HEK293 (cell line): ENCODE results near the gene PRRC2B.

Source experiments
- CTCF ChIA-PET: fragments of 350-600 bp; formaldehyde crosslinking; extraction: SDS; loops from one replicate; lab custom pipeline; 2021; ENCODE audit warnings: antibody characterized with exemption; lab: Yijun Ruan, JAX
- POLR2A ChIA-PET: fragments of 300-600 bp; formaldehyde crosslinking; extraction: SDS; loops from one replicate; lab custom pipeline; 2020; ENCODE audit warnings: antibody characterized with exemption, inconsistent platforms; lab: Yijun Ruan, JAX
- H3K27ac ChIP-seq: fragments of 200-500 bp; sonication (Bioruptor generic); 2 replicates; pipeline ENCODE4 v1.5.1; 2014; ENCODE audit warnings: low read depth, low read length, control low read depth, inconsistent platforms; ENCODE audit errors: extremely low read depth
- H3K36me3 ChIP-seq, 2 experiments: fragments of 200-500 bp in 1 of 2; sonication (Bioruptor generic) in 1 of 2; 1 replicate in 1 of 2; 2 replicates in 1 of 2; pipeline ENCODE4 v1.5.1; 2014 to 2017; ENCODE audit warnings: inconsistent platforms in 2 of 2, low read length in 2 of 2; ENCODE audit not compliant: control insufficient read depth in 2 of 2, insufficient read depth in 1 of 2
- H3K4me1 ChIP-seq: fragments of 200-500 bp; sonication (Bioruptor generic); 2 replicates; pipeline ENCODE4 v1.5.1; 2014; ENCODE audit warnings: mild to moderate bottlenecking, low read length, inconsistent platforms; ENCODE audit not compliant: control insufficient read depth, insufficient read depth
- H3K4me3 ChIP-seq: 2 replicates; pipeline ENCODE4 v1.5.1; 2011; ENCODE audit warnings: low read depth, mild to moderate bottlenecking, control low read depth, low read length, moderate library complexity
- H3K9me3 ChIP-seq: fragments of 200-500 bp; sonication (Bioruptor generic); 2 replicates; pipeline ENCODE4 v1.5.1; 2014; ENCODE audit warnings: low read depth, low read length, inconsistent platforms; ENCODE audit not compliant: control insufficient read depth, insufficient read depth
- BCL11A ChIP-seq: fragments of 450-650 bp; formaldehyde crosslinking; IDR thresholded peaks from 2 replicates; pipeline ENCODE4 v1.5.1; 2016; ENCODE audit warnings: low read depth, missing biosample characterization, missing genetic modification characterization
- GLI4 ChIP-seq: fragments of 450-650 bp; formaldehyde crosslinking; IDR thresholded peaks from 2 replicates; pipeline ENCODE4 v1.5.1; 2016; ENCODE audit warnings: missing biosample characterization, missing genetic modification characterization
- GLIS1 ChIP-seq: fragments of 450-650 bp; formaldehyde crosslinking; IDR thresholded peaks from 2 replicates; pipeline ENCODE4 v1.5.1; 2016; ENCODE audit warnings: missing biosample characterization, missing genetic modification characterization
- MEIS1 ChIP-seq: sonication (generic); formaldehyde crosslinking; IDR thresholded peaks from 2 replicates; pipeline ENCODE4 v1.8.1; 2022; ENCODE audit warnings: missing genetic modification reagents, mild to moderate bottlenecking, borderline replicate concordance
- MZF1 ChIP-seq: fragments of 450-650 bp; formaldehyde crosslinking; IDR thresholded peaks from 2 replicates; pipeline ENCODE4 v1.5.1; 2017; ENCODE audit warnings: missing biosample characterization, missing genetic modification characterization, borderline replicate concordance
- REST ChIP-seq: fragments of 450-650 bp; formaldehyde crosslinking; IDR thresholded peaks from 2 replicates; pipeline ENCODE4 v1.5.1; 2016; ENCODE audit warnings: missing biosample characterization, missing genetic modification characterization
- YY1 ChIP-seq: fragments of 450-650 bp; formaldehyde crosslinking; IDR thresholded peaks from 2 replicates; pipeline ENCODE4 v1.5.1; 2018; ENCODE audit warnings: missing biosample characterization, missing genetic modification characterization
- ZIC2 ChIP-seq: fragments of 450-650 bp; formaldehyde crosslinking; IDR thresholded peaks from 2 replicates; pipeline ENCODE4 v1.5.1; 2016; ENCODE audit warnings: missing biosample characterization, missing genetic modification characterization
- ZNF148 ChIP-seq: fragments of 450-650 bp; formaldehyde crosslinking; IDR thresholded peaks from 2 replicates; pipeline ENCODE4 v1.5.0; 2017; ENCODE audit warnings: missing biosample characterization, missing genetic modification characterization, borderline replicate concordance
- ZNF157 ChIP-seq: fragments of 450-650 bp; formaldehyde crosslinking; IDR thresholded peaks from 2 replicates; pipeline ENCODE4 v1.5.1; 2016; ENCODE audit warnings: missing biosample characterization, missing genetic modification characterization
- ZNF211 ChIP-seq: fragments of 450-650 bp; formaldehyde crosslinking; IDR thresholded peaks from 2 replicates; pipeline ENCODE4 v1.5.1; 2016; ENCODE audit warnings: low read depth, missing biosample characterization, missing genetic modification characterization
- ZNF221 ChIP-seq: fragments of 450-650 bp; formaldehyde crosslinking; IDR thresholded peaks from 2 replicates; pipeline ENCODE4 v1.5.1; 2017; ENCODE audit warnings: missing biosample characterization, missing genetic modification characterization, borderline replicate concordance
- ZNF223 ChIP-seq: fragments of 450-650 bp; formaldehyde crosslinking; IDR thresholded peaks from 2 replicates; pipeline ENCODE4 v1.5.1; 2016; ENCODE audit warnings: missing biosample characterization, missing genetic modification characterization
- ZNF24 ChIP-seq: fragments of 450-650 bp; formaldehyde crosslinking; IDR thresholded peaks from 2 replicates; pipeline ENCODE4 v1.5.1; 2016; ENCODE audit warnings: missing biosample characterization, missing genetic modification characterization
- ZNF529 ChIP-seq: fragments of 450-650 bp; formaldehyde crosslinking; IDR thresholded peaks from 2 replicates; pipeline ENCODE4 v1.5.1; 2017; ENCODE audit warnings: missing genetic modification characterization, missing biosample characterization; ENCODE audit not compliant: insufficient replicate concordance
- ZNF549 ChIP-seq: fragments of 450-650 bp; IDR thresholded peaks from 2 replicates; pipeline ENCODE4 v1.5.1; 2018; ENCODE audit warnings: missing biosample characterization, missing genetic modification characterization, mild to moderate bottlenecking, inconsistent platforms, moderate library complexity
- ZNF585B ChIP-seq: fragments of 450-650 bp; formaldehyde crosslinking; IDR thresholded peaks from 2 replicates; pipeline ENCODE4 v1.5.1; 2016; ENCODE audit warnings: missing biosample characterization, missing genetic modification characterization
- ZNF768 ChIP-seq: fragments of 450-650 bp; formaldehyde crosslinking; IDR thresholded peaks from 2 replicates; pipeline ENCODE4 v1.5.1; 2018; ENCODE audit warnings: missing biosample characterization, mild to moderate bottlenecking, missing genetic modification characterization

Gene PRRC2B

GRCh38 chr9:131465401-131465800, 71.5 kb downstream of the PRRC2B start:
- ChIA-PET CTCF (interaction anchor here (1.0 to 2.8 kb wide), 2 partner anchors 12 to 115 kb away, joined by 6 to 12 read pairs; no protein-coding TSS in a partner anchor), POLR2A (interaction anchor here (1.0 kb wide), 2 partner anchors 82 to 92 kb away, joined by 3 read pairs; no protein-coding TSS in a partner anchor)
- H3K4me3 ChIP-seq: no peak overlapping the region
- H3K9me3 ChIP-seq: no peaks in the 10 kb centered on the region
- no peak overlapping the region for H3K27ac ChIP-seq
- H3K4me1 ChIP-seq: no peaks in the 10 kb centered on the region
- no peak for TF ChIP-seq BCL11A (tag by site-specific recombination)
- TF ChIP-seq ZIC2: no peak
- TF ChIP-seq ZNF223 (tag by site-specific recombination): no peak
- TF ChIP-seq MEIS1 (CRISPR knock-in tag): no peak
- TF ChIP-seq YY1 (tag by site-specific recombination): no peak
- TF ChIP-seq ZNF549 (tag by site-specific recombination): no peak
- TF ChIP-seq ZNF221 (tag by site-specific recombination): no peak
- TF ChIP-seq ZNF24 (tag by site-specific recombination): no peak
- no peak for TF ChIP-seq ZNF768
- no peak for TF ChIP-seq GLI4 (tag by site-specific recombination)
- H3K36me3 ChIP-seq: peaks cover 64 to 92% of the 10 kb centered on the region in 2 experiments

GRCh38 chr9:131467214-131467935, 73.5 kb downstream of the PRRC2B start:
- ChIA-PET POLR2A (interaction anchor here (0.7 to 0.8 kb wide), 2 partner anchors 10 to 252 kb away, joined by 3 to 4 read pairs; no protein-coding TSS in a partner anchor), CTCF (interaction anchor here (0.7 to 1.6 kb wide), 5 partner anchors 9 to 117 kb away, joined by 3 to 5 read pairs (median 4); no protein-coding TSS in a partner anchor)
- Histone ChIP-seq H3K4me1 (no peaks in the 10 kb centered on the region), H3K4me3 (no peak overlapping the region), H3K36me3 (peaks cover 64 to 91% of the 10 kb centered on the region in 2 experiments), H3K27ac (no peak overlapping the region), H3K9me3 (no peaks in the 10 kb centered on the region)
- TF ChIP-seq MZF1: no peak
- TF ChIP-seq ZNF148: no peak
- TF ChIP-seq ZNF211: no peak
- no peak for TF ChIP-seq GLIS1 (tag by site-specific recombination)
- no peak for TF ChIP-seq ZNF585B (tag by site-specific recombination)
- peak; percentile 73 for TF ChIP-seq ZNF157 (tag by site-specific recombination)

GRCh38 chr9:131468031-131468430, 74.1 kb downstream of the PRRC2B start:
- POLR2A ChIA-PET: no interaction called here
- Histone ChIP-seq H3K9me3 (no peaks in the 10 kb centered on the region), H3K36me3 (peaks cover 63 to 93% of the 10 kb centered on the region in 2 experiments), H3K4me1 (no peaks in the 10 kb centered on the region), H3K4me3 (no peak overlapping the region), H3K27ac (no peak overlapping the region)
- TF ChIP-seq ZNF529 (tag by site-specific recombination) (no peak), REST (tag by site-specific recombination) (peak; percentile 81)
- CTCF ChIA-PET: interaction anchor here (0.5 to 1.6 kb wide), 5 partner anchors 8 to 269 kb away, joined by 3 to 5 read pairs (median 4); no protein-coding TSS in a partner anchor
